Skeletal muscle satellite cell (primary cell): ENCODE data around the gene CTU2. TPM values are rescaled to one million over a fixed set of nuclear protein-coding genes. Genes with fewer than 3 reads are reported as not detected.
"Not testable (repeated sequence)": the region's sequence is repeated elsewhere in the genome, so short reads cannot be mapped to it uniquely, and the experiment has no call there.

Experiments used
- H3K27me3 ChIP-seq: 2 replicates; pipeline ENCODE4 v1.7.0; 2013; ENCODE audit warnings: low read length; ENCODE audit not compliant: control insufficient read depth, insufficient read depth
- H3K36me3 ChIP-seq: 2 replicates; pipeline ENCODE4 v1.7.0; 2013; ENCODE audit warnings: mild to moderate bottlenecking, control low read depth, low read length; ENCODE audit not compliant: insufficient read depth
- H3K4me1 ChIP-seq: 2 replicates; pipeline ENCODE4 v1.7.0; 2013; ENCODE audit warnings: low read length; ENCODE audit not compliant: control insufficient read depth, insufficient read depth
- H3K4me2 ChIP-seq: 2 replicates; pipeline ENCODE4 v1.7.0; 2013; ENCODE audit warnings: mild to moderate bottlenecking, low read length
- H3K4me3 ChIP-seq: 2 replicates; pipeline ENCODE4 v1.7.0; 2013; ENCODE audit warnings: low read length
- H3K9ac ChIP-seq: 2 replicates; pipeline ENCODE4 v1.7.0; 2013; ENCODE audit warnings: mild to moderate bottlenecking, low read depth, low read length, moderate library complexity
- H3K9me3 ChIP-seq: replicated peaks from 2 replicates; pipeline ENCODE4 v1.7.0; 2013; ENCODE audit warnings: mild to moderate bottlenecking, control low read depth, low read length
- total RNA-seq: library from RNA; depleted of rRNA; stranded (reverse); fragments of >200 nt; gene quantifications from 2 replicates; pipeline ENCODE4 v1.2.3, GENCODE V29; 2012; rRNA removed

Gene CTU2
- total RNA-seq, result 26.1 and 27.1 TPM in 2 replicates

- H3K4me3 ChIP-seq, result peak within 1 kb of the TSS; percentile 86
- H3K9me3 ChIP-seq, result no peaks in the 10 kb centered on the region
- peaks cover 12% of the 10 kb centered on the region for H3K36me3 ChIP-seq
- peak within 1 kb of the TSS; percentile 98 for H3K4me2 ChIP-seq
- peaks cover 25% of the 10 kb centered on the region for H3K4me1 ChIP-seq
- H3K27me3 ChIP-seq, result no peaks in the 10 kb centered on the region
- peak within 1 kb of the TSS; percentile 82 for H3K9ac ChIP-seq
Measured at GRCh38 chr16:88706229-88706964, at the start of gene CTU2, which contains the start of gene RNF166. CTU2 (plus strand) TSS chr16:88706503; CDS start chr16:88706531, 28 bp downstream. RNF166 (minus strand) TSS chr16:88706408; CDS start chr16:88706325, 83 bp downstream.

DNA sequence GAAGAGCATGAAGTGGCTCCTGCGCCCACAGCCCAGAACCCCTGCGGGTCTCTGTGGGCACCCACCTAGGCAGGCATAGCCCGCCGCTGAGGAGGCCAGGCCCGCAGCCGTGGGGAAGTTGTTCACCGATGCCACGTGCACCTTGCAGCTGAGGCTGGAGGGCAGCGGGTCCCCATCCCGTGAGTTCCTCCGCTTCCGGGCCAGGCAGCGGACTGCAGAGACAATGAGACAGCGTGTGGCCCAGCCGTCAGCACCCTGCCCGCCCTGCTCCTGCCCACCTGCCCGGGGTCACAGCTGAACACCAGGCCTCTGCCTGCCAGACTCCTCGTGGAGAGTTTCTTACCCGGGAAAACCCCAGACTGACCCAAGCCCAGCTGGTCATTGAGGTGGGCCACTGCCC lies 48.9 kb upstream of the CTU2 start:
- peaks cover 21% of the 10 kb centered on the region for H3K36me3 ChIP-seq
- H3K9ac ChIP-seq, result no peak overlapping the region
- H3K4me1 ChIP-seq, result peaks cover 5% of the 10 kb centered on the region

DNA sequence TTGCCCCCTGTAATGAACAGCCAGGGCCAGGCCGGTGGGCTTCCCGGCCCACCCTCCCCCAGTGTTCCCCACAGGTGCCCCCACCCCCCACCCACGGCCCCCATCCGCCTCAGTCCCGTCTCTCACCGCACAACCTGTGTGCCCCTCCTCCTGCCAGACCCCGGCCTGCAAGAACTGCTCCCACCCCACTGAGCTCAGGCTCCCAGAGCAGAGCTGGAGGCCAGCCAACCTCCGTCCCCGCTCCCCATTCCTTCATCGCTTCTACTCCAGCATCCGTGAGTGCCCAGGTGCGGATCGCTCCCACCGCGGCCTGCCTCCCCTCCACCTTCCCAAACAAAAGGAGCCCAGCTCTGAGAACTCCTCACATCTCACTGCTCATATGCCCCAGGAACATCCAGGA lies 47.6 kb upstream of the CTU2 start:
- no peaks in the 10 kb centered on the region for H3K27me3 ChIP-seq
- H3K4me2 ChIP-seq, result no peak overlapping the region
- no peaks in the 10 kb centered on the region for H3K9me3 ChIP-seq
- H3K4me3 ChIP-seq, result no peak overlapping the region
- H3K36me3 ChIP-seq, result peaks cover 15% of the 10 kb centered on the region
- peaks cover 5% of the 10 kb centered on the region for H3K4me1 ChIP-seq
- H3K9ac ChIP-seq, result no peak overlapping the region

More for the DNA sequence above, 48.9 kb upstream of the CTU2 start:
- no peak overlapping the region for H3K4me3 ChIP-seq
- no peaks in the 10 kb centered on the region for H3K27me3 ChIP-seq
- H3K4me2 ChIP-seq, result no peak overlapping the region
- no peaks in the 10 kb centered on the region for H3K9me3 ChIP-seq

- H3K27me3 ChIP-seq, result no peaks in the 10 kb centered on the region
- H3K4me2 ChIP-seq, result no peak overlapping the region
- H3K4me1 ChIP-seq, result peaks cover 5% of the 10 kb centered on the region
- H3K9me3 ChIP-seq, result no peaks in the 10 kb centered on the region
- no peak overlapping the region for H3K4me3 ChIP-seq
- H3K9ac ChIP-seq, result no peak overlapping the region
- peaks cover 15% of the 10 kb centered on the region for H3K36me3 ChIP-seq
Measured at GRCh38 chr16:88659160-88659559, 47.1 kb upstream of the CTU2 start.

GRCh38 chr16:88661468-88661867 lies 44.8 kb upstream of the CTU2 start:
- Histone ChIP-seq H3K9ac (no peak overlapping the region), H3K4me2 (peak overlapping the region; percentile 57)

GRCh38 chr16:88662222-88662842 lies 44.0 kb upstream of the CTU2 start:
- no peaks in the 10 kb centered on the region for H3K27me3 ChIP-seq
- H3K36me3 ChIP-seq, result no peaks in the 10 kb centered on the region
- H3K4me1 ChIP-seq, result peaks cover 5% of the 10 kb centered on the region
- H3K9ac ChIP-seq, result peak overlapping the region; percentile 92
- peak overlapping the region; percentile 97 for H3K4me3 ChIP-seq
- no peaks in the 10 kb centered on the region for H3K9me3 ChIP-seq
- H3K4me2 ChIP-seq, result peak overlapping the region; percentile 99

More at GRCh38 chr16:88661468-88661867, 44.8 kb upstream of the CTU2 start:
- H3K9me3 ChIP-seq, result no peaks in the 10 kb centered on the region
- H3K4me3 ChIP-seq, result peak overlapping the region; percentile 8
- peaks cover 7% of the 10 kb centered on the region for H3K36me3 ChIP-seq
- peaks cover 5% of the 10 kb centered on the region for H3K4me1 ChIP-seq
- no peaks in the 10 kb centered on the region for H3K27me3 ChIP-seq

- Histone ChIP-seq H3K9me3 (no peaks in the 10 kb centered on the region), H3K36me3 (no peaks in the 10 kb centered on the region), H3K4me3 (peak within 1 kb of the TSS; percentile 97), H3K4me1 (peaks cover 5% of the 10 kb centered on the region), H3K27me3 (no peaks in the 10 kb centered on the region), H3K4me2 (peak within 1 kb of the TSS; percentile 99), H3K9ac (peak within 1 kb of the TSS; percentile 92)
Measured at GRCh38 chr16:88662843-88663606, 43.3 kb upstream of the CTU2 start, which contains the start of gene MVD. MVD (minus strand) TSS chr16:88663091; CDS start chr16:88663080, 11 bp downstream.

GRCh38 chr16:88665148-88665547 lies 41.2 kb upstream of the CTU2 start:
- Histone ChIP-seq H3K9ac (no peak overlapping the region), H3K4me3 (no peak overlapping the region), H3K9me3 (no peaks in the 10 kb centered on the region), H3K4me2 (no peak overlapping the region), H3K27me3 (no peaks in the 10 kb centered on the region), H3K4me1 (peaks cover 5% of the 10 kb centered on the region), H3K36me3 (no peaks in the 10 kb centered on the region)

DNA sequence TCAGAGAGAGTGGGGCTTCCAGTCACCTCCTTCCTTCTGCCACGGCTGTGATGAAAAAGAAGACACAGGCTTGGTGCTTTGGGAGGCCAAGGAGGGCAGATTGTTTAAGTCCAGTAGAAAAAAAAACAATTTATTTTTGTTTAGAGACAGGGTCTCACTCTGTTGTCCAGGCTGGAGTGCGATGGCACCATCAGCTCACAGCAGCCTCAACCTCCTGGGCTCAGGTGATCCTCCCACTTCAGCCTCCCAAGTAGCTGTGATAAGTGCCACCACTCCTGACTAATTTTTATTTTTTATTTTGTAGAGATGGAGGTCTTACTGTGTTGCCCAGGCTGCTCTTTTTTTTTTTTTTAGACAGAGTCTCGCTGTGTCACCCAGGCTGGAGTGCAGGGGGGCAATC lies 40.7 kb upstream of the CTU2 start:
- no peak overlapping the region for H3K4me2 ChIP-seq
- no peaks in the 10 kb centered on the region for H3K9me3 ChIP-seq
- H3K36me3 ChIP-seq, result no peaks in the 10 kb centered on the region
- no peak overlapping the region for H3K9ac ChIP-seq
- no peak overlapping the region for H3K4me3 ChIP-seq
- peaks cover 5% of the 10 kb centered on the region for H3K4me1 ChIP-seq
- H3K27me3 ChIP-seq, result no peaks in the 10 kb centered on the region

GRCh38 chr16:88667461-88667860 lies 38.8 kb upstream of the CTU2 start:
- Histone ChIP-seq H3K36me3 (no peaks in the 10 kb centered on the region), H3K4me1 (no peaks in the 10 kb centered on the region), H3K27me3 (no peaks in the 10 kb centered on the region), H3K9me3 (no peaks in the 10 kb centered on the region), H3K4me2 (no peak overlapping the region), H3K4me3 (no peak overlapping the region), H3K9ac (no peak overlapping the region)

- not testable (repeated sequence) for H3K27me3 ChIP-seq, H3K4me2 ChIP-seq, H3K9me3 ChIP-seq, H3K4me3 ChIP-seq, H3K36me3 ChIP-seq, H3K4me1 ChIP-seq, H3K9ac ChIP-seq
Measured at GRCh38 chr16:88669493-88669892, 36.8 kb upstream of the CTU2 start.
